GM18505 (cell line): ENCODE results near the gene SETBP1.
A peak's percentile ranks its signal among the peaks of the same experiment; 100 is the strongest.

Experiments used
- ATAC-seq: cut with Tn5 transposase; IDR thresholded peaks from one replicate; pipeline ENCODE4 v1.9.1; 2021; ENCODE audit not compliant: unreplicated experiment
- POLR2A ChIP-seq: IDR thresholded peaks from 4 replicates; pipeline ENCODE4 v1.6.1; 2011; ENCODE audit warnings: borderline replicate concordance; ENCODE audit not compliant: insufficient read depth, insufficient read length; ENCODE audit errors: extremely low read depth

The SETBP1 gene

DNA sequence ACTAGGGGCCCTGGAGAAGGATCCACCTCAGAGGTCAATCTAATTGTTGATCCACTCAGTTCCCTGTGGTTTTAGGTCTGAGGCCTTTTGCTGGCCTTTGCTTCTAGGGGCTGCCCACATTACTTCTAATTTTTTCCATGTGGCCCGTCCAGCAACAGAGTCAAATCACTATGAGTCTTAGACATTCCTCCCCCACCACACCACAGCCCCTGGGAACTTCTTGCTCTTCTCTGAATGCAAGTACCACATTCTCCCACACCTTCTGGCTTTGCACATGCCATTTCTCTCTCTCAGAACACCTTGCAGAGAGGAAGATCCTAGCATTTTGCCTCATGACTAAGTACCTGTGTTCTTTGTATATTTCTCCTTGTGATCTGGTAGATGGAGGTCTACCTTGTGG lies 286.9 kb downstream of the SETBP1 start:
- TF ChIP-seq POLR2A, result no peak
- no peak for ATAC-seq

DNA sequence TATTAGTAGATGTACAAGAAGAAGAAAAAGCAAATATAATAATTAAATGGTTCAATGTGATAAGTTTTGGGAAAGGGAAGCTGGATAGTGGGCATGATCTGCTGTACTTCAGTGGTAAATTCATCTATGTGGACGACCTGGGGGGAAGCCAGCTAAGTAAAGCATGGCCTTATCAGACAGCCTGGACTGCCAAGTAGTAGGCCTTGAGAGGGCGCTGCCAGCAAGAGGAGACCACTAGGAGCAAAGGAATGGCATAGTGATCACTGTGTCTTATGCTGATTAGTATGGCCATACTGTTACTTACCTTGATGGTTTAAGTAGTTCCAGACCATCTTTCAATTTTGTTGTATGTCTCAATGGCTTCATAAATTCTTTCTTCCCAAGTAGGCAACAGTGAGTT lies 287.6 kb downstream of the SETBP1 start:
- no peak for ATAC-seq
- TF ChIP-seq POLR2A, result no peak

DNA sequence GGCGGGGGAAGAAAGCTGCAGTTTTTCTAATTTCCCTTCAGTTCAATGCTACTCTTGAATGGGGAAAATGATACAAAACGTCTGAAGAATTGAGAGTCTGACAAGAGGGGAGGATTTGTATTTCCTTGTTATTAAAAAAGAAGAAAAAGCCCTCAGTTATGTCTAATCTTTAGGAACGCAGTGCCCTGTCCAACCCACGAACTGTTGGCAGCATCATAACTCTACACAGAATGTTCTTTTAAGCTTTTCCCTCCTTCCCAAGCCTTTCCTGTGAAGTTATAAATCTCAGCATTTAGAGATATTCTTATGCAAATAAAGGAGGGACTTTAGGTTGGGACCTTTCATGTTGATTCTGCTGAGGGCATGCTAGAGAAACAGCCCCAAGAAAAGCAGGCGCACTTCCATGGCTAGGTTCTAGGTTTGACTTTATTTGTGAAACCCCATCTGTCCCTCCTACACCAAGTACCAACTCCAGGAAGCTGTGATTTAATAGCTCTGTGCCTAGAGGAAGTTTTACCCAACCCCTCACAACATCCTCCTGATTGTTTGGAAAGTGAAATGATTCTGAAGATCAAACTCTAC lies 288.6 kb downstream of the SETBP1 start:
- no peak for ATAC-seq
- TF ChIP-seq POLR2A, result no peak

DNA sequence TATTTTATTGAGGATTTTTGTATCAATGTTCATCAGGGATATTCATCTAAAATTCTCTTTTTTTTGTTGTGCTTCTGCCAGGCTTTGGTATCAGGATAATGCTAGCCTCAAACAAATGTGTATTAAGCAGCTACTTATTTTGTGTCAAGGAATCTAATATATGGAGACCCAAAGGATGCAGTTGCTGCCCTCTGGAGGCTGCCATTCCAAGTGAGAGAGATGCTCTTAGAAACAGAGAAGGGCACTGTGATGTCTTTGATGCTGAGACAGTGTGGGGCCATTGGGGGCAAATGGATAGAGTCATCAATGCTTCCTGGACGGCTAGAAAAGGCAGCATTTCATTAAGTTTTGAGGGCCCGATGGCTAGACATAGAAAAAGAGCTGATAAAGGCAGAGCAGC lies 292.6 kb downstream of the SETBP1 start:
- no peak for ATAC-seq
- no peak for TF ChIP-seq POLR2A

DNA sequence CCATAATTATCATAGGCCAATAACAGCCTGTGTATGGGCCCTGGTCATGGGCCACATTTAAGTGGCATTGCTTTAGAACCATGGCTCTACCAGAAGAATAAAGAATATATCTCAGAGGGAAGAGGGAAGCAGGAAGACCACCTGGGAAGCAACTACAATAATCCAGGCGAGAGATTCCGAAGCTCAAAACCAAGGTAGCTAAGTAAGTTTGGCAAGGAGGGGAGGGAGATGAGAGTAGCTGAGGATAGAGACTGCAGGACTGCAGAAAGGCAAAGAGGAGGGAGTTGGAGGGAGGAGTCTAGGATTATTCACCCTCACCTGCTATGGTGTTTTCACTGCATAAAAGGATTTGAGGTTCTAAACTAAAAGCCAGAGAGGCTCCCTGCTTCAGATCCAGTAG lies 293.5 kb downstream of the SETBP1 start:
- TF ChIP-seq POLR2A, result no peak
- no peak for ATAC-seq

DNA sequence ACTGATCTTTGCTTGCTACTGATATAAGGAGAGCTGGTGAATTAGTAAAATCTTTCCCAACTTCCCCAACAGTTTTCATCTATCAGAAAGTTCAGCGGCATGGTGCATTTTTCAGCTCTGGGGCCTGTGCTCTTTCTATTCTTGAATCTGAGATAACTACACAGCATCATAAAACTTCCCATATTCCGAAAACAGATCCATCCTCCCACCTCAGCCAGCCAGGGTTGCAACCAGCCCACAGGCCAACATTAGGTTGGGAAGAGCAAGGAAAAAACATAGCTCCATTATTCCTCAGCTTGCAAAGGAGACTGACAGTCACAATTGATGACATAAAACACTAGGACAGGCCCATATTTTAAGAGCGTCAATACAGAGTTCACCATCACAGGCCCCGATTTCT lies 297.2 kb downstream of the SETBP1 start:
- TF ChIP-seq POLR2A, result no peak
- no peak for ATAC-seq

DNA sequence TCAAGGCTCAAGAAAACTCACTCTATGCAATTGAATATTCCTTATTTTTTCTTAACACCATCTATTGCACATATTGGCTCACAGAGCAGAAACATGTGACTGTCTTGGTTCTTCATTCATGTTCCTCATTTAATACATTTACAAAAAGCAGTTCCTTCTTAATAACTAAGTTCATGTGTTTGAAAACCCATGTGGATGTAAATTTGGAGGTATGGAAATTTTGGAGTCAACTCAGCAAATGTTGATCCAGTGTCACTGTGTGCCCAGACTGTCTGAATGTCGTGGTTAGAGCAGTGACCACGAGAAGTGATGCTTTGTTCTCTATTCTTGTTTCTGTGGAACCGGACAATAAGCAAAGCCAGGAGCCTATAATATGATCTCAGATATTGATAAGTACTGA lies 299.1 kb downstream of the SETBP1 start:
- no peak for TF ChIP-seq POLR2A
- no peak for ATAC-seq

DNA sequence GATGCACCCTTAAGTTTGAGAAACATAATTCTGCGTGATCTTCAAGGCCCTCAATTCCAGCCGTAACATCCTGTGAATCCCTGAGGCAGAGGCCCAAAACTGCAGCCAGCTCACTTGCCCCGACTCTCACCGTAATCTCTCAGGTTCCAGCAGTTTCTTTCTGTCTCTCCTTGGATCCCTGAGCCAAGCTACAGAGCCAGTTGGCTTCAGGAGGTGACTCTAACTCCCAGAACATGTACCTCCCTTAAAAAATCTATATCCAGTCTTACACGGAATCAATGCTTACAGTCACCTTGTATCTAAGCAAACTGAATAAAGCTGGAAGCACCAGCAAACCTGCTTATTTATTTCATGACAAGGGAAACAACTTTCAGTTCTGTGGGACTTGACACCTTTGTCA lies 300.4 kb downstream of the SETBP1 start:
- no peak for ATAC-seq
- TF ChIP-seq POLR2A, result no peak

DNA sequence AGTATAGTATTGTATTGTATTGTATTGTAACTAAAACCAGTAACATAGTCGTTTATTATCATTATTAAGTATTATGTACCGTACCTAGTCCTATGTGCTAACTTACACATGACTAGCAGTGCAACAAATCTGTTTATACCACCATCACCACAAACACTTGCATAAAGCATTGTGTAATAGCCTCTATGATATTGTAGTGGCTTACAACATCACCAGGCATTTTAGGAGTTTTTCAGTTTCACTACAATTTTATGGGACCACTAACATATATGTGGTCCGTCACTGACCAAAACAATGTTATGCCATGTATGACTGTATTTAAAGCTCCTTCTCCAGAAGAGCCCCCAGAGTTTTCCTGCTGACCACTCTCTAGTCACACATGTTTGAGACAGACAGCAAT lies 306.2 kb downstream of the SETBP1 start:
- TF ChIP-seq POLR2A, result no peak
- no peak for ATAC-seq

DNA sequence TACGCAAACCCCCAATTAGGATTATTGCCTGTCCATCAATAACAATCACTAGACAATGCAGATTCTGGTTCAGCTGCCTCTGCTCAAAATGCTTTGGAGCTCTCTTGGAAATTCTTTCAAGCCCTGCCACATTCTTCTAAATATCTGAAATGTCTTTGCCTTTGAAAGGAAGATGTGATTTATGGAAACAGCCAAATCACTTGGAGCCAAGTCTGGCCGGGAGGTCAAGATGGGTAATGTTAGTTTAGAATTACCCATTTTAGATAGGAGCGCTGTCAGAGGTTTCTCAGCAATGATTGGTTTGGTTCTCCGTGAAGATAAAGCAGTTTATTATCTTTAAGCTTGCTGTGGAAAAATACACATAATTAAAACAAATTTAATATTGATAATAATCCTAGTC lies 306.7 kb downstream of the SETBP1 start:
- TF ChIP-seq POLR2A, result no peak
- no peak for ATAC-seq

DNA sequence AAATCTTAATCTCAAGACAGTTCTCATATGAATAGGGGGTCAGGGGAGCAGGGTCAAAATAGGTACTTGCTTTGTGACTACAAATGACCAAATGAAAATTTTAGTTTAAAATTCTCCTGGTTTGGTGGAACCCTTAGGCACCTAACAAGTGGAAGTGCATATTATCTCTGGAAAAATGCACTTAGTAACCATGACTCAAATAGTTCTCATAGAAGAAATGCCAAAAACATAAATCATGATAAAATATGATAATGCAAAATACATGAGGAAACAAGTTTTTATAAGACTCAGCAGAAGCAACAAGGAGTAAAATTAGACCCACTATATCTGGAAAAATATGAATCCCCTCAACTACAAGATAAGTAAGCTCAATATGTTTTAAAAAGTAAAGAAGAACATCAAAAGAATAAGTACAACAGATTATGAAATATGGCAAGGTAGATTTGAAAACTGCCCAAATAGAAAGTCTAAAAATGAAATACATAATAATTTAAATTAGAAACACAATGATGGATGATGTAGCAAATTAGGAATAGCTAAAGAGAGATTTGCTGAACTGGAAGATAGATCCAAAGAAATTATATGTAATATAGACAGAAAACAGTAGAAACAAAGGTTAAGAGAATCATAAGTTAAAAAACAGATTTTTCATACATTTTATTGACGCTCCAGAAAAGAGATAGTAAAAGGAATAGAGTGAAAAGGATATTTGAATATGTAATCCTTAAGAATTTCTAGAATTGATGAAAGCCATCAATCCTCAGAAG lies 308.3 kb downstream of the SETBP1 start:
- no peak for TF ChIP-seq POLR2A
- ATAC-seq, result no peak

DNA sequence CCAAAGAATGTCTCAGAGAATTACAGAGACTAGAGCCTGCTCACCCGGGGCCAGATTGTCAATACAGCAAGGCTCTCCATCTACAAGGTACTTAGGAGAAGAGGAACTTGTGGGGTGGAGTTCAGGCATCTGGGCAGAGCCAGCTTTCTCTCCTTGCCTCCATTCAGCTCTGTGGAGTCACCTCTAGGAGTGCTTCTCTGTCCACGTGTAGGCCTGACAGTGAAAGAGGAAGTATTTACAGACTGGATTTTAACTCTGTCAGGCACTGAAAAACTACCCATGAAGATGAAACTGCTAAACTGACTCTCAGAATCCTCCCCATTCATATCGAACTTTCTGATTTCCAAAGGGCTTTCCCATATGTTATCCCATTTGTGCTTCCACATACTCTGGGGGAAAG lies 315.6 kb downstream of the SETBP1 start:
- TF ChIP-seq POLR2A, result no peak
- ATAC-seq, result peak; percentile 87

DNA sequence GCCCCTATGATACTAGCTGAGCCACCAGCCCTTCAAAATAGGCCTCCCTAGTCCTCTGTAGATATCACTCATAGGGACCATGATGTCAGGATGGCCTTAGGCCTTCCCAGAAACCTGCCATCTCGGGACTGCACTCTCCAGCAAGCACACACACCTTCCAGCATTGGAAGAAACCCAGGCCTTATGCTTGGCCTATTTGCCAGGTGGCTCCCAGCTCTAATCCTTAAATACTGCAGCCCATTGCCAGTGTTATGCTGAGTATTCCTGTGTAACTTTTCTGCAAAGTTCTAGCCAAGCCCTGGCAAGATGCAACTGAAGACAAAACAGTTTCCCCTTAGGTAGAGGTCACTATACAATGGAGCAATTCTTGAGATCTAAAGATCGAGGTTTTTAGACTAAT lies 316.5 kb downstream of the SETBP1 start:
- no peak for TF ChIP-seq POLR2A
- ATAC-seq, result no peak

DNA sequence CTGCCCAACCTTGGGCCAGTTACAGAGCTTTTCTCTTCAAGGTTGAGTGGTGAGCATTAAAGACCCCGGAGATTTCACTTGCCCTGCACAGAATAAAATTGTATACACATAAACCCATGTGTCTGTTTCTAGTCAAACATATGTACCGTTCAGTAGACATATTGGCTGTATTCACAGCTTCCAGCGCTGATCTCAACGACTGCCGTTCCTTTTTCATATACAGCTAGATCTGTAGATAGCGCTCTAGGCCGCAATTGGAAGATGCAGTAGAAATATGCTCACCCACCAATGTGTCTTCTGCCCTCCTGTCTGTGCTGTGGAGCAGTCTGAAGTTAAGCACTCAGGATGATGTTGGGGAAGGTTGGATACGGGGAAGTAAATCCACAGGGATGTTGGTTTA lies 317.7 kb downstream of the SETBP1 start:
- TF ChIP-seq POLR2A, result no peak
- ATAC-seq, result no peak

DNA sequence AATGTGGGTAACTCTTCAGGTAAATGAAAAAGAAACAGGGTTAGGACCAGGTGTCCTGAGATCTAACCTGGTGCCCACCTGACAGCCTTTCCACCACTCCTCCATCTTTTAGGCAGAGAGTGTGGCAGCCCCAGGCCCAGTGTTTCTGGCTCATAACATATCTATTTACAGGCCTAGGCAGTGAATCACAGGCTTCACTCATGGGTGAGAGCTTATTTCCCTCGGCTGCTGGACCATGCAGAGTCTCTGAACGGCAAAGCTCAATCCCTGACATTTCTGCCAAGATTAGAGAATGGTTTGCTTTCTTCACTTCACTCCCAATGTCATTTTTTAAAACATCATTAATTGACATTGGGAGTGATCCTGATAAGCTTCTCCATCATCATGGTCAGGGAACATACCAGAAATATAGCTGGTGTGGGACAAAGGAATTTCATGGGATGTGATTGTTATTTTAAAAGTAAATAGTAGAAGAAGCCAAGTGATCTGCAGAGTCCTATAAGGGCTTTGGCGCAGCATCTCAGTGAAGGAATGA lies 323.9 kb downstream of the SETBP1 start:
- TF ChIP-seq POLR2A, result no peak
- ATAC-seq, result no peak

DNA sequence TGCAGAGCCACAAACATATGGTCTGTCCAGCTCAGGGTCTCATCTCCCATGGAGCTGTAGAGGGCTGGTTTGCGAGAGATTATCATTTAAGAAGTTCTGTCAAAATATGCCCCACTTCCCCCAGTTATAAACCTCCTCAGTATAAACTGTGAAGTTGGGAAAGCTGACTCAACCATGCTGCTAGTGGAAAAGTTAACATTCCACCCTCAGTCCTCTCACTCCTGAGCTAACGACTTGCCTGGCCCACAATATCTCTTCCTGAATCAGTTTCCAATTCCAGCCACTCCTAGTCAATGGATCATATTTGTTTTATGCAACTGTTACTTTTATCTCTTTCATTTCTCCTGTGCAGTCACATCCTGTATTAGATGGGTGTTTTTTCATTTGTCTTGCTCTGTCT lies 326.2 kb downstream of the SETBP1 start:
- no peak for ATAC-seq
- TF ChIP-seq POLR2A, result no peak
